HEK293 (cell line): ENCODE results near the gene CPEB3.

Experiments used
- CTCF ChIA-PET: fragments of 350-600 bp; formaldehyde crosslinking; extraction: SDS; loops from one replicate; lab custom pipeline; 2021; ENCODE audit warnings: antibody characterized with exemption; lab: Yijun Ruan, JAX
- POLR2A ChIA-PET: fragments of 300-600 bp; formaldehyde crosslinking; extraction: SDS; loops from one replicate; lab custom pipeline; 2020; ENCODE audit warnings: antibody characterized with exemption, inconsistent platforms; lab: Yijun Ruan, JAX
- H3K27ac ChIP-seq: fragments of 200-500 bp; sonication (Bioruptor generic); 2 replicates; pipeline ENCODE4 v1.5.1; 2014; ENCODE audit warnings: low read depth, low read length, control low read depth, inconsistent platforms; ENCODE audit errors: extremely low read depth
- H3K36me3 ChIP-seq, 2 experiments: fragments of 200-500 bp in 1 of 2; sonication (Bioruptor generic) in 1 of 2; 1 replicate in 1 of 2; 2 replicates in 1 of 2; pipeline ENCODE4 v1.5.1; 2014 to 2017; ENCODE audit warnings: inconsistent platforms in 2 of 2, low read length in 2 of 2; ENCODE audit not compliant: control insufficient read depth in 2 of 2, insufficient read depth in 1 of 2
- H3K4me1 ChIP-seq: fragments of 200-500 bp; sonication (Bioruptor generic); 2 replicates; pipeline ENCODE4 v1.5.1; 2014; ENCODE audit warnings: mild to moderate bottlenecking, low read length, inconsistent platforms; ENCODE audit not compliant: control insufficient read depth, insufficient read depth
- H3K4me3 ChIP-seq: 2 replicates; pipeline ENCODE4 v1.5.1; 2011; ENCODE audit warnings: low read depth, mild to moderate bottlenecking, control low read depth, low read length, moderate library complexity
- H3K9me3 ChIP-seq: fragments of 200-500 bp; sonication (Bioruptor generic); 2 replicates; pipeline ENCODE4 v1.5.1; 2014; ENCODE audit warnings: low read depth, low read length, inconsistent platforms; ENCODE audit not compliant: control insufficient read depth, insufficient read depth
- EGR2 ChIP-seq: fragments of 450-650 bp; formaldehyde crosslinking; IDR thresholded peaks from 2 replicates; pipeline ENCODE4 v1.5.1; 2016; ENCODE audit warnings: low read depth, missing biosample characterization, missing genetic modification characterization
- ZIC2 ChIP-seq: fragments of 450-650 bp; formaldehyde crosslinking; IDR thresholded peaks from 2 replicates; pipeline ENCODE4 v1.5.1; 2016; ENCODE audit warnings: missing biosample characterization, missing genetic modification characterization
- ZNF112 ChIP-seq: fragments of 450-650 bp; formaldehyde crosslinking; IDR thresholded peaks from 2 replicates; pipeline ENCODE4 v1.5.0; 2017; ENCODE audit warnings: missing biosample characterization, missing genetic modification characterization
- ZNF121 ChIP-seq: fragments of 450-650 bp; formaldehyde crosslinking; IDR thresholded peaks from 2 replicates; pipeline ENCODE4 v1.5.1; 2016; ENCODE audit warnings: missing biosample characterization, missing genetic modification characterization
- ZNF146 ChIP-seq: fragments of 450-650 bp; formaldehyde crosslinking; IDR thresholded peaks from 2 replicates; pipeline ENCODE4 v1.5.1; 2016; ENCODE audit warnings: missing biosample characterization, missing genetic modification characterization
- ZNF174 ChIP-seq: fragments of 450-650 bp; formaldehyde crosslinking; IDR thresholded peaks from 2 replicates; pipeline ENCODE4 v1.5.0; 2017; ENCODE audit warnings: missing biosample characterization, mild to moderate bottlenecking, missing genetic modification characterization
- ZNF175 ChIP-seq: fragments of 450-650 bp; formaldehyde crosslinking; IDR thresholded peaks from 2 replicates; pipeline ENCODE4 v1.5.1; 2016; ENCODE audit warnings: missing biosample characterization, missing genetic modification characterization
- ZNF266 ChIP-seq: fragments of 450-650 bp; formaldehyde crosslinking; IDR thresholded peaks from 2 replicates; pipeline ENCODE4 v1.5.1; 2016; ENCODE audit warnings: missing biosample characterization, missing genetic modification characterization, low read depth
- ZNF274 ChIP-seq, 2 experiments: fragments of 200-500 bp in 1 of 2; fragments of 450-650 bp in 1 of 2; sonication (Bioruptor generic) in 1 of 2; formaldehyde crosslinking in 1 of 2; IDR thresholded peaks; 2 replicates each; pipeline versions ENCODE4 v1.5.1 to v1.6.1; 2014 to 2016; ENCODE audit warnings: borderline replicate concordance in 1 of 2, inconsistent platforms in 1 of 2, low read length in 1 of 2, missing biosample characterization in 1 of 2, missing genetic modification characterization in 1 of 2
- ZNF350 ChIP-seq: fragments of 450-650 bp; formaldehyde crosslinking; IDR thresholded peaks from 2 replicates; pipeline ENCODE4 v1.5.0; 2017; ENCODE audit warnings: missing biosample characterization, mild to moderate bottlenecking, missing genetic modification characterization
- ZNF555 ChIP-seq: fragments of 450-650 bp; formaldehyde crosslinking; conservative IDR thresholded peaks from 2 replicates; pipeline ENCODE4 v1.5.1; 2017; ENCODE audit warnings: missing biosample characterization, mild to moderate bottlenecking, missing genetic modification characterization, inconsistent platforms
- ZNF585B ChIP-seq: fragments of 450-650 bp; formaldehyde crosslinking; IDR thresholded peaks from 2 replicates; pipeline ENCODE4 v1.5.1; 2016; ENCODE audit warnings: missing biosample characterization, missing genetic modification characterization
- ZNF660 ChIP-seq: fragments of 450-650 bp; IDR thresholded peaks from 2 replicates; pipeline ENCODE4 v1.5.1; 2018; ENCODE audit warnings: missing biosample characterization, mild to moderate bottlenecking, missing genetic modification characterization
- ZNF76 ChIP-seq: fragments of 450-650 bp; formaldehyde crosslinking; IDR thresholded peaks from 2 replicates; pipeline ENCODE4; 2016; ENCODE audit warnings: low read depth, missing biosample characterization, missing genetic modification characterization, borderline replicate concordance
- TF ChIP-seq, protein P1 (sequence below): fragments of 450-650 bp; formaldehyde crosslinking; IDR thresholded peaks from 2 replicates; pipeline ENCODE4 v1.5.1; 2016; ENCODE audit warnings: missing biosample characterization, missing genetic modification characterization
- TF ChIP-seq, protein P2 (sequence below): fragments of 450-650 bp; formaldehyde crosslinking; IDR thresholded peaks from 2 replicates; pipeline ENCODE4 v1.5.1; 2016; ENCODE audit warnings: missing biosample characterization, missing genetic modification characterization
- TF ChIP-seq, protein P3 (sequence below): fragments of 450-650 bp; formaldehyde crosslinking; IDR thresholded peaks from 2 replicates; pipeline ENCODE4 v1.5.1; 2016; ENCODE audit warnings: missing biosample characterization, missing genetic modification characterization
- TF ChIP-seq, protein P4 (sequence below): fragments of 450-650 bp; formaldehyde crosslinking; IDR thresholded peaks from 2 replicates; pipeline ENCODE4 v1.5.1; 2016; ENCODE audit warnings: missing biosample characterization, missing genetic modification characterization

CPEB3 gene

DNA sequence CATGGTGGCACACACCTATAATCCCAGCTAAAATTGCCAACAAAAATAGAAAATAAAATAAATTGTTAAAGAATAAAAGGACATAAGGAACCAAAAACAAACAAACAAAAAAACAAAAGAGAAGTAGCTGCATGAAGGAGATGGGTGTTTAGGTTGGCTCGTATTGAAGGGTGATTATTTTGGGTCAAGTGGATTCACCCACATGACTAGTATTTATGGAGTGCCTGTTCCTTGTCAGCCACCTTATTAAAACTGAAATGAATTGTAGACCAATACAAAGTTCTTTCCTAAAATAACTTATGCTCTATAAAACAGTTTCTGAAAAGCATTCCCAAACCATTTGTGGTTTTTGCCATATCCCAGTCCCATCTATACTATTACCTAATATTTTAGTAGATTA, 228.6 kb downstream of the CPEB3 start:
- H3K9me3 ChIP-seq = no peaks in the 10 kb centered on the region
- no peak for TF ChIP-seq EGR2
- TF ChIP-seq, protein P1, sequence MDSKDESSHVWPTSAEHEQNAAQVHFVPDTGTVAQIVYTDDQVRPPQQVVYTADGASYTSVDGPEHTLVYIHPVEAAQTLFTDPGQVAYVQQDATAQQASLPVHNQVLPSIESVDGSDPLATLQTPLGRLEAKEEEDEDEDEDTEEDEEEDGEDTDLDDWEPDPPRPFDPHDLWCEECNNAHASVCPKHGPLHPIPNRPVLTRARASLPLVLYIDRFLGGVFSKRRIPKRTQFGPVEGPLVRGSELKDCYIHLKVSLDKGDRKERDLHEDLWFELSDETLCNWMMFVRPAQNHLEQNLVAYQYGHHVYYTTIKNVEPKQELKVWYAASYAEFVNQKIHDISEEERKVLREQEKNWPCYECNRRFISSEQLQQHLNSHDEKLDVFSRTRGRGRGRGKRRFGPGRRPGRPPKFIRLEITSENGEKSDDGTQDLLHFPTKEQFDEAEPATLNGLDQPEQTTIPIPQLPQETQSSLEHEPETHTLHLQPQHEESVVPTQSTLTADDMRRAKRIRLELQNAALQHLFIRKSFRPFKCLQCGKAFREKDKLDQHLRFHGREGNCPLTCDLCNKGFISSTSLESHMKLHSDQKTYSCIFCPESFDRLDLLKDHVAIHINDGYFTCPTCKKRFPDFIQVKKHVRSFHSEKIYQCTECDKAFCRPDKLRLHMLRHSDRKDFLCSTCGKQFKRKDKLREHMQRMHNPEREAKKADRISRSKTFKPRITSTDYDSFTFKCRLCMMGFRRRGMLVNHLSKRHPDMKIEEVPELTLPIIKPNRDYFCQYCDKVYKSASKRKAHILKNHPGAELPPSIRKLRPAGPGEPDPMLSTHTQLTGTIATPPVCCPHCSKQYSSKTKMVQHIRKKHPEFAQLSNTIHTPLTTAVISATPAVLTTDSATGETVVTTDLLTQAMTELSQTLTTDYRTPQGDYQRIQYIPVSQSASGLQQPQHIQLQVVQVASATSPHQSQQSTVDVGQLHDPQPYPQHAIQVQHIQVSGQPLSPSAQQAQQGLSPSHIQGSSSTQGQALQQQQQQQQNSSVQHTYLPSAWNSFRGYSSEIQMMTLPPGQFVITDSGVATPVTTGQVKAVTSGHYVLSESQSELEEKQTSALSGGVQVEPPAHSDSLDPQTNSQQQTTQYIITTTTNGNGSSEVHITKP (tag by site-specific recombination) = 0 out of 2 replicates have a peak, but pooled peaks have one; percentile 24
- H3K4me1 ChIP-seq = no peaks in the 10 kb centered on the region
- ChIA-PET POLR2A (no interaction called here), CTCF (no interaction called here)
- no peak overlapping the region for H3K27ac ChIP-seq
- H3K4me3 ChIP-seq = no peak overlapping the region
- H3K36me3 ChIP-seq = no peaks in the 10 kb centered on the region

DNA sequence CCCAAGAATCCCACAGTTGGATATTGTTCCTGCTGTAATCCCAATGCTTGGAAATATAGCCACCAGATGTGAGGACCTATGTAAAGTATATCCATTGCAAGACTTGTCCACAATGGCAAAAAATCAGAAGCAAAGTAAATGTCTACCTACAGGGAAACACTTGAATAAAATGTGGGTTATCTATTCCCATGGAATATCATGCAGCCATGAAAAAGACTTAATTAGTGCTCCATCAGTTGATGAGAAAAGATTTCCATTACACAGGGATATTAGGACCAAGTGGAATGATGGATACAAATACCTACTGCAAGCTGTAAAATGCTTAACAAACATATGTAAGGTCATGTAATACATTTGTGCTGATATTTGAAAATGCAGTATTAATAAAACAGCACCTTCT, 236.1 kb downstream of the CPEB3 start:
- CTCF ChIA-PET = interaction anchor here (0.5 to 1.3 kb wide), 3 partner anchors 33 to 1427 kb away, joined by 3 to 8 read pairs (median 4); partner anchors contain the start of gene MYOF
- Histone ChIP-seq H3K4me3 (no peak overlapping the region), H3K9me3 (no peaks in the 10 kb centered on the region), H3K27ac (no peak overlapping the region), H3K4me1 (no peaks in the 10 kb centered on the region), H3K36me3 (no peaks in the 10 kb centered on the region)
- POLR2A ChIA-PET = no interaction called here
- TF ChIP-seq, protein P2, sequence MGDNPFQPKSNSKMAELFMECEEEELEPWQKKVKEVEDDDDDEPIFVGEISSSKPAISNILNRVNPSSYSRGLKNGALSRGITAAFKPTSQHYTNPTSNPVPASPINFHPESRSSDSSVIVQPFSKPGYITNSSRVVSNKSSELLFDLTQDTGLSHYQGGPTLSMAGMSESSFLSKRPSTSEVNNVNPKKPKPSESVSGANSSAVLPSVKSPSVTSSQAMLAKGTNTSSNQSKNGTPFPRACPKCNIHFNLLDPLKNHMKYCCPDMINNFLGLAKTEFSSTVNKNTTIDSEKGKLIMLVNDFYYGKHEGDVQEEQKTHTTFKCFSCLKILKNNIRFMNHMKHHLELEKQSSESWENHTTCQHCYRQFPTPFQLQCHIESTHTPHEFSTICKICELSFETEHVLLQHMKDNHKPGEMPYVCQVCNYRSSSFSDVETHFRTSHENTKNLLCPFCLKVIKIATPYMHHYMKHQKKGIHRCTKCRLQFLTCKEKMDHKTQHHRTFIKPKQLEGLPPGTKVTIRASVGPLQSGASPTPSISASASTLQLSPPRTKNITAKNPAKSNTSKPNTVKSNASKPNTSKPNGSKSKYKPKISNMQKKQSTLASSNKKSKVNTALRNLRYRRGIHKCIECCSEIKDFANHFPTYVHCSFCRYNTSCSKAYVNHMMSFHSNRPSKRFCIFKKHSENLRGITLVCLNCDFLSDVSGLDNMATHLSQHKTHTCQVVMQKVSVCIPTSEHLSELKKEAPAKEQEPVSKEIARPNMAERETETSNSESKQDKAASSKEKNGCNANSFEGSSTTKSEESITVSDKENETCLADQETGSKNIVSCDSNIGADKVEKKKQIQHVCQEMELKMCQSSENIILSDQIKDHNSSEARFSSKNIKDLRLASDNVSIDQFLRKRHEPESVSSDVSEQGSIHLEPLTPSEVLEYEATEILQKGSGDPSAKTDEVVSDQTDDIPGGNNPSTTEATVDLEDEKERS (tag by site-specific recombination) = 0 out of 2 replicates have a peak, but pooled peaks have one; percentile 7
- TF ChIP-seq, protein P3, sequence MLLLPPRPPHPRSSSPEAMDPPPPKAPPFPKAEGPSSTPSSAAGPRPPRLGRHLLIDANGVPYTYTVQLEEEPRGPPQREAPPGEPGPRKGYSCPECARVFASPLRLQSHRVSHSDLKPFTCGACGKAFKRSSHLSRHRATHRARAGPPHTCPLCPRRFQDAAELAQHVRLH = peak; percentile 59; the same call in 1 of the 2 replicates
- TF ChIP-seq ZNF274 (IDR thresholded peaks at IDR 0.05; ENCODE audit: low read length) = no peak
- no peak for TF ChIP-seq ZNF274 (tag by site-specific recombination; IDR thresholded peaks at IDR 0.05; ENCODE audit: borderline replicate concordance)
- no peak for TF ChIP-seq ZNF555 (tag by site-specific recombination)
- TF ChIP-seq ZIC2 (tag by site-specific recombination) = no peak
- peak; percentile 97 for TF ChIP-seq ZNF146 (tag by site-specific recombination)

DNA sequence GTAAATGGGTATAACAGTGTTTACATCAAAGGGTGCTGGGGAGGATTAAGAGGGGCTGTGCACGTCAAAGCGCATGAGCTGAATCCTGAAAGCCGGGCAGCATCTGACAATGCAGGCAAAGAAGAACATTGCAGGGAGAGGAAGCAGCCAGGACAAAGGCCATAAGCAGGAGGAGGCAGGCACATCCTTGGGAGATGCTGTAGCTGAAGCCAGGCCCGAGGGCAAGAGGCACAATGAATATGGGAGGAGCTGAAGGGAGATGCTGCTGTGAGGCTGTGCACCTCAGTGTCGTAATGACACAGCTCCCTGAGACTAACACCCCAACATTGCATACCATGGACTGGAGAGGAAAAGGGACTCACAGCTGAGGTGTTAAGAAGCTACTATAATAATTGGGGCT, 238.1 kb downstream of the CPEB3 start:
- Histone ChIP-seq H3K9me3 (no peaks in the 10 kb centered on the region), H3K4me3 (no peak overlapping the region), H3K27ac (no peak overlapping the region), H3K36me3 (no peaks in the 10 kb centered on the region), H3K4me1 (no peaks in the 10 kb centered on the region)
- ChIA-PET POLR2A (no interaction called here), CTCF (no interaction called here)
- no peak for TF ChIP-seq ZNF121
- no peak for TF ChIP-seq ZNF112
- no peak for TF ChIP-seq ZNF350 (tag by site-specific recombination)
- TF ChIP-seq, protein P2 (tag by site-specific recombination) = no peak
- TF ChIP-seq, protein P4, sequence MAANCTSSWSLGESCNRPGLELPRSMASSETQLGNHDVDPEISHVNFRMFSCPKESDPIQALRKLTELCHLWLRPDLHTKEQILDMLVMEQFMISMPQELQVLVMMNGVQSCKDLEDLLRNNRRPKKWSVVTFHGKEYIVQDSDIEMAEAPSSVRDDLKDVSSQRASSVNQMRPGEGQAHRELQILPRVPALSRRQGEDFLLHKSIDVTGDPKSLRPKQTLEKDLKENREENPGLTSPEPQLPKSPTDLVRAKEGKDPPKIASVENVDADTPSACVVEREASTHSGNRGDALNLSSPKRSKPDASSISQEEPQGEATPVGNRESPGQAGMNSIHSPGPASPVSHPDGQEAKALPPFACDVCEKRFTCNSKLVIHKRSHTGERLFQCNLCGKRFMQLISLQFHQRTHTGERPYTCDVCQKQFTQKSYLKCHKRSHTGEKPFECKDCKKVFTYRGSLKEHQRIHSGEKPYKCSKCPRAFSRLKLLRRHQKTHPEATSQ (tag by site-specific recombination) = no peak
- TF ChIP-seq ZNF174 (tag by site-specific recombination) = no peak
- TF ChIP-seq ZNF175 = no peak
- no peak for TF ChIP-seq ZNF660 (tag by site-specific recombination)
- no peak for TF ChIP-seq ZNF585B (tag by site-specific recombination)
- no peak for TF ChIP-seq ZNF266 (tag by site-specific recombination)
- TF ChIP-seq EGR2 = no peak
- no peak for TF ChIP-seq ZNF76 (tag by site-specific recombination)
